MCF 10A (cell line): ENCODE measurements around the gene KRT39. TPM values are rescaled to one million over a fixed set of nuclear protein-coding genes. Genes with fewer than 3 reads are reported as not detected.

Experiments used
- BruUV-seq: library from RNA; stranded (reverse); fragments of 400-500 nt; replicated peaks from 2 replicates; lab custom pipeline; 2021; lab: Mats Ljungman, UMichigan
- CTCF ChIA-PET: fragments of 300-600 bp; sonication (Branson Sonifier 250); formaldehyde crosslinking; extraction: SDS; loops from one replicate; lab custom pipeline; 2021; ENCODE audit warnings: antibody characterized with exemption, inconsistent platforms; lab: Yijun Ruan, JAX
- POLR2A ChIA-PET: fragments of 300-600, 350-650 bp; sonication (Branson Sonifier 250); formaldehyde crosslinking; extraction: SDS; loops from one replicate; lab custom pipeline; 2020; ENCODE audit warnings: antibody characterized with exemption, inconsistent platforms; lab: Yijun Ruan, JAX
- DNase-seq: peaks from one replicate; pipeline ENCODE4 v3.0.0-alpha.2; 2018; ENCODE audit not compliant: unreplicated experiment
- H3K27ac Mint-ChIP-seq: one replicate; pipeline ENCODE4 v1.8.0; 2022; ENCODE audit warnings: mild to moderate bottlenecking, low read depth, mixed read lengths; ENCODE audit not compliant: unreplicated experiment
- H3K27me3 Mint-ChIP-seq: one replicate; pipeline ENCODE4 v1.8.0; 2022; ENCODE audit warnings: mixed read lengths; ENCODE audit not compliant: insufficient read depth, unreplicated experiment
- H3K36me3 Mint-ChIP-seq: one replicate; pipeline ENCODE4 v1.8.0; 2022; ENCODE audit warnings: mild to moderate bottlenecking, moderate library complexity, mixed read lengths; ENCODE audit not compliant: insufficient read depth, unreplicated experiment
- H3K4me1 Mint-ChIP-seq: one replicate; pipeline ENCODE4 v1.8.0; 2022; ENCODE audit warnings: mixed read lengths; ENCODE audit not compliant: insufficient read depth, unreplicated experiment
- H3K4me3 Mint-ChIP-seq: one replicate; pipeline ENCODE4 v1.8.0; 2022; ENCODE audit warnings: mild to moderate bottlenecking, moderate library complexity, mixed read lengths; ENCODE audit not compliant: unreplicated experiment
- H3K9me3 Mint-ChIP-seq: one replicate; pipeline ENCODE4 v1.8.0; 2022; ENCODE audit warnings: mixed read lengths; ENCODE audit not compliant: unreplicated experiment
- intact Hi-C: fragments of 100-400 bp; cut with micrococcal nuclease; formaldehyde crosslinking; loops from 2 replicates; pipeline ENCODE4 v1.14.1; 2022
- total RNA-seq: library from RNA; stranded (reverse); gene quantifications from 2 replicates; pipeline ENCODE4 v1.2.3, GENCODE V29; 2022
- TF ChIP-seq, protein P1 (sequence below): fragments of 200-600 bp; IDR thresholded peaks from one replicate; pipeline ENCODE4 v1.8.0; 2022; ENCODE audit warnings: antibody characterized with exemption, mild to moderate bottlenecking; ENCODE audit not compliant: unreplicated experiment

Gene KRT39
- total RNA-seq, 1 experiment from 2014 or later: not detected

DNA sequence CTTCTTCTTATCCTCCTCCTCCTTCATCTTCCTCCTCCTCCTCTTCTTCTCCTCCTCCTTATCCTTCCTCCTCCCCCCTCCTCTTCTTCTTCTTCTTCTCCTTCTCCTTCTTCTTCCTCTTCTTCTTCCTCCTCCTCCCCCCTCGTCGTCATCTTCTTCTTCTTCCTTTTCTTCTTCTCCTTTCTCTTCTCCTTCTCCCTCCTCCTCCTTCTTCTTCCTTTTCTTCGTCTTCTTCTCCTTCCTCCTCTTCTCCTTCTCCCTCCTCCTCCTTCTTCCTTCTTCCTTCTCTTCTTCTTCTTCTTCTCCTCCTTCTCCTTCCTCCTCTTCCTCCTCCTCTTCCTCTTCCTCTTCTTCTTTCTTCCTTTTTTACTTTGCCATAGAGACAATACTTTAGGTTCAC is 24.2 kb downstream of the KRT39 start:
- POLR2A ChIA-PET: no interaction called here
- intact Hi-C loops: no loop called here
- CTCF ChIA-PET: interaction anchor here (1.4 kb wide), 1 partner anchor 10 kb away, joined by 5 read pairs; no protein-coding TSS in a partner anchor
- Mint-ChIP-seq H3K4me3 (no peak overlapping the region), H3K36me3 (no peaks in the 10 kb centered on the region), H3K27ac (no peak overlapping the region), H3K27me3 (peaks cover 13% of the 10 kb centered on the region), H3K4me1 (peaks cover 4% of the 10 kb centered on the region), H3K9me3 (no peaks in the 10 kb centered on the region)
- TF ChIP-seq, protein P1, sequence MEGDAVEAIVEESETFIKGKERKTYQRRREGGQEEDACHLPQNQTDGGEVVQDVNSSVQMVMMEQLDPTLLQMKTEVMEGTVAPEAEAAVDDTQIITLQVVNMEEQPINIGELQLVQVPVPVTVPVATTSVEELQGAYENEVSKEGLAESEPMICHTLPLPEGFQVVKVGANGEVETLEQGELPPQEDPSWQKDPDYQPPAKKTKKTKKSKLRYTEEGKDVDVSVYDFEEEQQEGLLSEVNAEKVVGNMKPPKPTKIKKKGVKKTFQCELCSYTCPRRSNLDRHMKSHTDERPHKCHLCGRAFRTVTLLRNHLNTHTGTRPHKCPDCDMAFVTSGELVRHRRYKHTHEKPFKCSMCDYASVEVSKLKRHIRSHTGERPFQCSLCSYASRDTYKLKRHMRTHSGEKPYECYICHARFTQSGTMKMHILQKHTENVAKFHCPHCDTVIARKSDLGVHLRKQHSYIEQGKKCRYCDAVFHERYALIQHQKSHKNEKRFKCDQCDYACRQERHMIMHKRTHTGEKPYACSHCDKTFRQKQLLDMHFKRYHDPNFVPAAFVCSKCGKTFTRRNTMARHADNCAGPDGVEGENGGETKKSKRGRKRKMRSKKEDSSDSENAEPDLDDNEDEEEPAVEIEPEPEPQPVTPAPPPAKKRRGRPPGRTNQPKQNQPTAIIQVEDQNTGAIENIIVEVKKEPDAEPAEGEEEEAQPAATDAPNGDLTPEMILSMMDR: no peak
- BruUV-seq: no TSS peak
- no peak for DNase-seq

DNA sequence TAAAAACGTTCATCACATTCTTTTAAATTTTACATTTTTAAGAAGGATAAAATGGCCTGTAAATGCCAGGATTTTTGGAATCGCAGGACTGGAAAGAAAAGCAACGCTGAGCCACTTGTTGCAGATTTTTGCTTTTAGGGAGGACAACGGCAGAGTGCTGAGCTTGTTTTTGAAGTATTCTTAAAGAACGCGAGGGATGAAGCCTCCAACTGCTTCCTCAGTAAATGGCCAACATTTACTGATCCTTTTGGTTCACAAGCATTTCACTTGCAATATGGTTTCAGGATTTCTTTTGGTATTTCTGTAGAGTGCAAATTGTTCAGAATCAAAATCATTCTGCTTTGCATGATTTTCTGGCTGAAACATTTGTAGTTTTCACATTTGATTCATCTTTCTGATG is 26.5 kb downstream of the KRT39 start:
- H3K27me3 Mint-ChIP-seq: peaks cover 13% of the 10 kb centered on the region

DNA sequence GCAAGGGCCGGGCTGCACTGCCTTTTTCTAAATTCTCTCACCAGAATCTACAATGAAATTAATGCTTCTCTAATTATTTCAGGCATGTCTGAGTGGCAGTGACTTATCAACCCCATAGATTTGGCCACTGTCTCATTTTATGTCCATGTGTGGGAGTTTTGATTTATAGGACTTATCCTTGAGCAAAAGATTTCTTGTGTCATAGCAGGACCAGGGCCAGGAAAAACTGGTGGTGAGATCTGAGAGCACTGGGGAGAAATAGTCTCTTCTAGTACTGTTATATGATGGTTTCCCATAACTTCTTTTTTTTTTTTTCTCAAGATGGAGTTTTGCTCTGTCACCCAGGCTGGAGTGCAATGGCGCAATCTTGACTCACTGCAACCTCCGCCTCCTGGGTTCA is 27.8 kb downstream of the KRT39 start:
- no peaks in the 10 kb centered on the region for H3K9me3 Mint-ChIP-seq
- peaks cover 14% of the 10 kb centered on the region for H3K4me1 Mint-ChIP-seq
- no peaks in the 10 kb centered on the region for H3K36me3 Mint-ChIP-seq
- TF ChIP-seq, protein P1: no peak
- H3K27ac Mint-ChIP-seq: no peak overlapping the region
- ChIA-PET CTCF (no interaction called here), POLR2A (no interaction called here)
- BruUV-seq: no TSS peak
- H3K4me3 Mint-ChIP-seq: no peak overlapping the region
- intact Hi-C loops: no loop called here
- H3K27me3 Mint-ChIP-seq: peaks cover 13% of the 10 kb centered on the region
- DNase-seq: no peak

More for the DNA sequence above, 26.5 kb downstream of the KRT39 start:
- ChIA-PET CTCF (no interaction called here), POLR2A (no interaction called here)
- Mint-ChIP-seq H3K4me1 (peaks cover 14% of the 10 kb centered on the region), H3K4me3 (no peak overlapping the region), H3K27ac (no peak overlapping the region), H3K9me3 (no peaks in the 10 kb centered on the region), H3K36me3 (no peaks in the 10 kb centered on the region)
- BruUV-seq: no TSS peak
- intact Hi-C loops: no loop called here
- DNase-seq: no peak
- TF ChIP-seq, protein P1: no peak

DNA sequence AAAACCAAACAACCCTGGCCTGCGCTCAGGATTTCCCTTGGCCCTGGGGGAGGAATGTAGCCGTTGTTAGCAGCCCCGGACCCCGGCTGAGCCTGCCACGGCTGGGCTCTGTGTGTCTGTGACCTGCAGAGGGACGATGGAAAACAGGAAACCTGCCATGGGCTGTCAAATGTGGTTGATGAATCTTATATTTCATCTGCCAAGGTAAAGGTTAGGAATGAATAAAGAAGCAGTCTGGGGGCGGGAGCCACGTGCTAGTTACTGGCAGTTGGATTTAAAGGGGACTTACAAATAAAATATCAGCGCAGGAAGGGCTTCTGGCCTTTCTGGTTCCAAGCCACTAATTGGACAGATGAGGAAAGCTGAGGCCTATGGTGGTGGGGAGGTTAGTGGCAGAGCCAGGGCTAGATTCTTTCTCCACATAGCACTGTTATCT is 29.3 kb downstream of the KRT39 start, which contains the start of gene KRT23:
Gene KRT23, minus strand, starts transcription at position 263 of the 436 bp plus-strand sequence. CDS start 1,043 bp downstream, outside the sequence.
- no TSS peak for BruUV-seq
- POLR2A ChIA-PET: interaction anchor here (1.0 to 1.7 kb wide), 2 partner anchors 10 to 22 kb away, joined by 3 read pairs; no protein-coding TSS in a partner anchor
- no peak within 1 kb of the TSS for H3K4me3 Mint-ChIP-seq

More for the DNA sequence above, 29.3 kb downstream of the KRT39 start, which contains the start of gene KRT23:
- TF ChIP-seq, protein P1: no peak
- intact Hi-C loops: no loop called here
- Mint-ChIP-seq H3K9me3 (no peaks in the 10 kb centered on the region), H3K36me3 (no peaks in the 10 kb centered on the region), H3K27me3 (peaks cover 4% of the 10 kb centered on the region), H3K27ac (no peak within 1 kb of the TSS), H3K4me1 (peaks cover 14% of the 10 kb centered on the region)
- CTCF ChIA-PET: interaction anchor here (0.6 kb wide), 1 partner anchor 29 kb away, joined by 3 read pairs; no protein-coding TSS in a partner anchor
- DNase-seq: peak; percentile 36
